ENCODE measurements around the gene NAXD.

DNA sequence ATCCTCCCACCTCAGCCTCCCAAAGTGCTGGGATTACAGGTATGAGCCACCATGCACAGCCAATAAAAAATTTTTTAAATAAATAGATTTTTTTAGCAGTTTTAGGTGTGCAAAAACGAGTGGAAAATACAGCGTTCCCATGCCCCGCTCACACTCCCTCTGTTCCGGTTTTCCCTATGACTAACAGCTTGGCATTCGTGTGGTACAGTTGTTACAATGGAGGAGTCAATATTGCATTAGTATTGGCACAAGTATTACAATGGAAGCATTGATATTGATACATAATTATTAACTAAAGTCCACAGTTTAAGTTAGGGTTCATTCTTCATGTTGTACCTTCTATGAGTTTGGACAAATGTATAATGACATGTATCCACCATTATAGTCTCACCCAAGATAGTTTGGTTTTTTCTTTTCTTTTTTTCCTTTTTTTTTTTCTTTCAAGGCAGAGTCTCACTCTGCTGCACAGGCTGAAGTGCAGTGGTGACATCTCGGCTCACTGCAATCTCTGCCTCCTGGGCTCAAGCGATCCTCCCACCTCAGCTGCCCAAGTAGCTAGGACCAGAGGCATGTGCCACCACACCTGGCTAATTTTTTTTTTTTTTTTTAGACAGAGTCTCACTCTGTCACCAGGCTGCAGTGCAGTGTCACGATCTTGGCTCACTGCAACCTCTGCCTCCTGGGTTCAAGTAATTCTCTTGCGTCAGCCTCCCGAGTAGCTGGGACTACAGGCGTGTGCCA is 38.4 kb upstream of the NAXD start:
- no peak for TF ChIP-seq EZH2phosphoT487 (IDR thresholded peaks at IDR 0.05; ENCODE audit: low read depth)
- TF ChIP-seq, protein P1, sequence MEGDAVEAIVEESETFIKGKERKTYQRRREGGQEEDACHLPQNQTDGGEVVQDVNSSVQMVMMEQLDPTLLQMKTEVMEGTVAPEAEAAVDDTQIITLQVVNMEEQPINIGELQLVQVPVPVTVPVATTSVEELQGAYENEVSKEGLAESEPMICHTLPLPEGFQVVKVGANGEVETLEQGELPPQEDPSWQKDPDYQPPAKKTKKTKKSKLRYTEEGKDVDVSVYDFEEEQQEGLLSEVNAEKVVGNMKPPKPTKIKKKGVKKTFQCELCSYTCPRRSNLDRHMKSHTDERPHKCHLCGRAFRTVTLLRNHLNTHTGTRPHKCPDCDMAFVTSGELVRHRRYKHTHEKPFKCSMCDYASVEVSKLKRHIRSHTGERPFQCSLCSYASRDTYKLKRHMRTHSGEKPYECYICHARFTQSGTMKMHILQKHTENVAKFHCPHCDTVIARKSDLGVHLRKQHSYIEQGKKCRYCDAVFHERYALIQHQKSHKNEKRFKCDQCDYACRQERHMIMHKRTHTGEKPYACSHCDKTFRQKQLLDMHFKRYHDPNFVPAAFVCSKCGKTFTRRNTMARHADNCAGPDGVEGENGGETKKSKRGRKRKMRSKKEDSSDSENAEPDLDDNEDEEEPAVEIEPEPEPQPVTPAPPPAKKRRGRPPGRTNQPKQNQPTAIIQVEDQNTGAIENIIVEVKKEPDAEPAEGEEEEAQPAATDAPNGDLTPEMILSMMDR (IDR thresholded peaks at IDR 0.05; ENCODE audit: low read depth, low read length): no peak
